ENCODE results near the gene UIMC1.
"Not testable (repeated sequence)": the region's sequence is repeated elsewhere in the genome, so short reads cannot be mapped to it uniquely, and the experiment has no call there.

UIMC1 gene

GRCh38 chr5:176873541-176874172 lies 132.9 kb downstream of the UIMC1 start:
- in situ Hi-C loops (cut with HindIII; ENCODE audit: low sequenced_read_pairs): no loop called here

- in situ Hi-C loops (cut with HindIII; ENCODE audit: low sequenced_read_pairs): not testable (repeated sequence)
These were observed 133.6 kb downstream of the UIMC1 start for GRCh38 chr5:176873011-176873410.

- in situ Hi-C loops (cut with HindIII; ENCODE audit: low sequenced_read_pairs): not testable (repeated sequence)
These were observed 134.0 kb downstream of the UIMC1 start for GRCh38 chr5:176872586-176872985.

- in situ Hi-C loops (cut with HindIII; ENCODE audit: low sequenced_read_pairs): not testable (repeated sequence)
These were observed 135.9 kb downstream of the UIMC1 start for GRCh38 chr5:176870644-176871043.

- in situ Hi-C loops (cut with HindIII; ENCODE audit: low sequenced_read_pairs): no loop called here
These were observed 136.4 kb downstream of the UIMC1 start for GRCh38 chr5:176870110-176870591.

GRCh38 chr5:176869501-176870109 lies 137.0 kb downstream of the UIMC1 start:
- in situ Hi-C loops (cut with HindIII; ENCODE audit: low sequenced_read_pairs): no loop called here

- in situ Hi-C loops (cut with HindIII; ENCODE audit: low sequenced_read_pairs): no loop called here
These were observed 137.8 kb downstream of the UIMC1 start for GRCh38 chr5:176868731-176869130.

- in situ Hi-C loops (cut with HindIII; ENCODE audit: low sequenced_read_pairs): no loop called here
These were observed 138.5 kb downstream of the UIMC1 start for GRCh38 chr5:176868126-176868525.

- in situ Hi-C loops (cut with HindIII; ENCODE audit: low sequenced_read_pairs): no loop called here
These were observed 139.8 kb downstream of the UIMC1 start for GRCh38 chr5:176866707-176867310.

- in situ Hi-C loops (cut with HindIII; ENCODE audit: low sequenced_read_pairs): no loop called here
These were observed 140.6 kb downstream of the UIMC1 start for GRCh38 chr5:176865964-176866363.

- in situ Hi-C loops (cut with HindIII; ENCODE audit: low sequenced_read_pairs): no loop called here
These were observed 141.8 kb downstream of the UIMC1 start for GRCh38 chr5:176864755-176865154.

GRCh38 chr5:176863765-176864098 lies 142.8 kb downstream of the UIMC1 start:
- in situ Hi-C loops (cut with HindIII; ENCODE audit: low sequenced_read_pairs): no loop called here

GRCh38 chr5:176863041-176863764 lies 143.4 kb downstream of the UIMC1 start:
- in situ Hi-C loops (cut with HindIII; ENCODE audit: low sequenced_read_pairs): no loop called here

- in situ Hi-C loops (cut with HindIII; ENCODE audit: low sequenced_read_pairs): no loop called here
These were observed 144.1 kb downstream of the UIMC1 start for GRCh38 chr5:176862330-176862995.

GRCh38 chr5:176861276-176861675 lies 145.3 kb downstream of the UIMC1 start:
- in situ Hi-C loops (cut with HindIII; ENCODE audit: low sequenced_read_pairs): no loop called here

GRCh38 chr5:176860381-176860780 lies 146.2 kb downstream of the UIMC1 start:
- in situ Hi-C loops (cut with HindIII; ENCODE audit: low sequenced_read_pairs): no loop called here

- in situ Hi-C loops (cut with HindIII; ENCODE audit: low sequenced_read_pairs): no loop called here
These were observed 146.7 kb downstream of the UIMC1 start for GRCh38 chr5:176859916-176860315.

GRCh38 chr5:176857894-176858273 lies 148.7 kb downstream of the UIMC1 start:
- in situ Hi-C loops (cut with HindIII; ENCODE audit: low sequenced_read_pairs): no loop called here

GRCh38 chr5:176857216-176857893 lies 149.2 kb downstream of the UIMC1 start:
- in situ Hi-C loops (cut with HindIII; ENCODE audit: low sequenced_read_pairs): no loop called here

GRCh38 chr5:176856746-176857145 lies 149.8 kb downstream of the UIMC1 start:
- in situ Hi-C loops (cut with HindIII; ENCODE audit: low sequenced_read_pairs): no loop called here

- in situ Hi-C loops (cut with HindIII; ENCODE audit: low sequenced_read_pairs): no loop called here
These were observed 151.0 kb downstream of the UIMC1 start for GRCh38 chr5:176855598-176855997.

Measured in DLD1 (cell line).